Adrenal gland (tissue), 5 donors: ENCODE results near the gene METTL2B.

Source experiments
- POLR2A ChIP-seq, 2 donors: fragments of 450-650 bp; IDR thresholded peaks; one replicate each; pipeline ENCODE4 v1.6.1; 2017; ENCODE audit warnings: antibody characterized with exemption in 2 of 2, mild to moderate bottlenecking in 2 of 2, moderate library complexity in 1 of 2
- TF ChIP-seq, protein P1 (sequence below), 6 experiments: fragments of 450-650 bp in 4 of 6; fragments of 200-600 bp in 2 of 6; sonication (generic) in 1 of 6; IDR thresholded peaks; 1 replicate in 5 of 6; 2 replicates in 1 of 6; pipeline versions ENCODE4 v1.5.1 to v1.8.0; 2016 to 2021; ENCODE audit warnings: antibody characterized with exemption in 6 of 6, mild to moderate bottlenecking in 2 of 6, moderate library complexity in 1 of 6
- donor health status: DM: no; HTN: no; CAD: no.

DNA sequence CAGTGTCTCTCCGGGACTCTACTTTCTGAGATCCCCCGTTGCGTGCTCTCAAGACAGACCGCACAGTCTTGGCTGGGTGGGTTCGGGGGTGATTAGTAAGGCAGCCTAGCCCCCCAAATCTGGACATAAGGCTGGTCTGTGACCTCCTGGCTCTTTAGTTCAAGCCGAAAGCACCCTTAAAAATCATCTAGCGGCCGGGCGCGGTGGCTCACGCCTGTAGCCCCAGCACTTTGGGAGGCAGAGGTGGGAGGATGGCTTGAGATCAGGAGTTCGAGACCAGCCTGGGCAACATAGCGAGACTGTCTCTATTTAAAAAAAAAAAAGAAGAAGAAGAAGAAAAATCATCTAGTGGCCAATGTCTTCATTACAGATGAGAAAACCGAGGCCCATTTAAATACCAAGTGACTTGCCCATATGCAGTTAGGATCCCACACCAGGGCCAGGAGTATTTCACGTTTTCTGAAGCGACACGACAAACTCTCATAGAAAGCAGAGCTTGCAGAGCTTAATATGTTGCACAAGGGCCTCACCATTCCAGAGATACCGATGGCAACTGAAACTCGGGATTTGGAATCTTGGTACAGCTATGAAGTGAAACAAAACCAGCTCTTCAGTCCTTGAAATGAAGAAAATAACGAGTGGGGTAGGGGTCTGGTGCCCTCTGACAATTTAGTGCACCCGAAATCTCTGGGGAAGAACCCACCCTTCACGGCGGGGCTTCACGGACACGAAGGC, 21.6 kb upstream of the METTL2B start:
- TF ChIP-seq, protein P1, sequence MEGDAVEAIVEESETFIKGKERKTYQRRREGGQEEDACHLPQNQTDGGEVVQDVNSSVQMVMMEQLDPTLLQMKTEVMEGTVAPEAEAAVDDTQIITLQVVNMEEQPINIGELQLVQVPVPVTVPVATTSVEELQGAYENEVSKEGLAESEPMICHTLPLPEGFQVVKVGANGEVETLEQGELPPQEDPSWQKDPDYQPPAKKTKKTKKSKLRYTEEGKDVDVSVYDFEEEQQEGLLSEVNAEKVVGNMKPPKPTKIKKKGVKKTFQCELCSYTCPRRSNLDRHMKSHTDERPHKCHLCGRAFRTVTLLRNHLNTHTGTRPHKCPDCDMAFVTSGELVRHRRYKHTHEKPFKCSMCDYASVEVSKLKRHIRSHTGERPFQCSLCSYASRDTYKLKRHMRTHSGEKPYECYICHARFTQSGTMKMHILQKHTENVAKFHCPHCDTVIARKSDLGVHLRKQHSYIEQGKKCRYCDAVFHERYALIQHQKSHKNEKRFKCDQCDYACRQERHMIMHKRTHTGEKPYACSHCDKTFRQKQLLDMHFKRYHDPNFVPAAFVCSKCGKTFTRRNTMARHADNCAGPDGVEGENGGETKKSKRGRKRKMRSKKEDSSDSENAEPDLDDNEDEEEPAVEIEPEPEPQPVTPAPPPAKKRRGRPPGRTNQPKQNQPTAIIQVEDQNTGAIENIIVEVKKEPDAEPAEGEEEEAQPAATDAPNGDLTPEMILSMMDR (IDR thresholded peaks at IDR 0.05): peak in 4 of 6 experiments; percentile 2 to 42 (median 14)
- no peak for TF ChIP-seq POLR2A (IDR thresholded peaks at IDR 0.05)
